ENCODE results near the gene MAP3K14.
"Not testable (repeated sequence)": the region's sequence is repeated elsewhere in the genome, so short reads cannot be mapped to it uniquely, and the experiment has no call there.

Gene MAP3K14

GRCh38 chr17:45302220-45302619, 14.6 kb downstream of the MAP3K14 start:
- DNase-seq (ENCODE audit: low read depth in 2 of 3, low spot score in 1 of 3) = not testable (repeated sequence)

DNA sequence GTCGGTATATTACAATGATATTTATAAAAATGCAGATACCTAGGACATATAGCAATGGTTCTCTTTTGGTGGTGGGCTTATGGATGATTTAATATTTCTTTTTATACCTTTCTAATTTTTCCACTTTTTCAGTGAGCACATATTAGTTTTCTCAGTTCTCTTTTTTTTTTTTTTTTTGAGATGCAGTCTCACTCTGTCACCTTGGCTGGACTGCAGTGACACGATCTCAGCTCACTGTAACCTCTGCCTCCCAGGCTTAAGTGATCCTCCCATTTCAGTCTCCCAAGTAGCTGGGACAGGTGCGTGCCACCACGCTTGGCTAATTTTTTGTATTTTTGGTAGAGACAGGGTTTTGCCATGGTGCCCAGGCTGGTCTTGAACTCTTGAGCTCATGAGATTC, 15.1 kb downstream of the MAP3K14 start:
- no peak for DNase-seq (ENCODE audit: low read depth in 2 of 3, low spot score in 1 of 3)

DNA sequence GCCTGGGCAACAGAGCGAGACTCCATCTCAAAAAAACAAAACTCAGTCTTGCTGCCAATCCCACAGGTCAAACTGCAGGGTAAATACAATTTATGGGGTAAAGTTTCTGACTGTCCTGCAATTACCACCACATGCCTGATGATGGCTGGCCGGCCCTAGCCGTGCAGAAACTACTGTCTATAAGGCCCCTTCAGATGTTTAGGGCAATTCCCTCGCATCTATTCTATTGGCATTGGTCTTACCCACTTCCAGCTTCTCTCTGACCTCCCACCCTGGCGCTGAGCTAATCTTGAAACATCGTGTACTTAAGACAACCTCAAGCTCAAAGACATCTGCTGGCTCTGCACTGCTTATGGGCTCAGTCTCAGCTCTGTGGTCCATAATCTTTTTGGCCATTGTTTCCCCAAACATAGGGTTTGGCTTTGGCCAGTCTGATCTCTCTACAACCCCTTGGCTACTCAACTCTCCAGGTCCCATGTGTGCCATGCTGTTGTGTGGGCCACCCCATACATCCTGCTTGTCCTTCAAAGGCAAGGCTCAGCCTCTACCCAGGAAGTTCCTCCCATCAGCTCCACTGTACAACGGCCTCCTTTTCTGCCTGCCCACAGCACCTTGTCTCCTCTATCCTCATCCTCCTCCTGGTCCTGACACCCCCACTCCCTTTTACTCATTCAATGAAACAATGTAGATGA, 16.6 kb downstream of the MAP3K14 start:
- DNase-seq (ENCODE audit: low read depth in 2 of 3, low spot score in 1 of 3) = no peak

GRCh38 chr17:45299361-45299760, 17.5 kb downstream of the MAP3K14 start:
- DNase-seq (ENCODE audit: low read depth in 2 of 3, low spot score in 1 of 3) = no peak

DNA sequence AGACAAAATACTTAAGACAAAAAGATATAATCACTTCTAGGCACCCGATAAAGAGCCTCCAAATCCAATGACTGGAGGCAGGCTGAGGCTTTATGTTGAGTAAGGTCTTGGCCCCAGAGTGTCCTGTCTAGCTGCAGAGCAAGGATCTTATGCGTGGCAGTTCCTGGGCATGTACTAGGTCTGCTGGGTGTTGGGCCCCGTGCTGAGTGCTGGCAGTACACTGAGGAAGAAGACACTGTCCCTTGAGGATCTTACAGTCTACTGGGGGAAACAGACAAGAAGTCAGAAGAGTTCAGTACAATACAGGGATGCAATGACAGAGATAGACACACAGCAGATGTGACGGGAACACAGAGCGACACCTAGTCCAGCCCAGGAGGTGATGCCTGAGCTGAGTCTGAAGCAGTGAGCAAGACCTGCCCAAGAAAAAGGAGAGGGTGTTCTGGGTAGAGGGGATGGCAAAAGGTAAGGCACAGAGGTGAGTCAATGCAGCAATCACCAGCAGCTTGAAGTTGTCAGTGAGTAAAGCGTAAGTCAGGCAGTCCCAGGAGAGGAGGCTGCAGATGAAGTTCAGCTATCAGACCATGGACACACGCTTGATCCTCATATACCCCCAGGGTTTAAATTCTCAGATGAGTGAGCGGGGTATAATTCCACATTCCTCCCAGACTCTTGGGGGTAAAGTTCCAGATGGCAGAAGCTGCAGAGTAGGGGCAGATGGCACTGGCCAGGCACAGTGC, 18.1 kb downstream of the MAP3K14 start:
- DNase-seq (ENCODE audit: low read depth in 2 of 3, low spot score in 1 of 3) = no peak

GRCh38 chr17:45296833-45297124, 20.0 kb downstream of the MAP3K14 start:
- no peak for DNase-seq (ENCODE audit: low read depth in 2 of 3, low spot score in 1 of 3)

DNA sequence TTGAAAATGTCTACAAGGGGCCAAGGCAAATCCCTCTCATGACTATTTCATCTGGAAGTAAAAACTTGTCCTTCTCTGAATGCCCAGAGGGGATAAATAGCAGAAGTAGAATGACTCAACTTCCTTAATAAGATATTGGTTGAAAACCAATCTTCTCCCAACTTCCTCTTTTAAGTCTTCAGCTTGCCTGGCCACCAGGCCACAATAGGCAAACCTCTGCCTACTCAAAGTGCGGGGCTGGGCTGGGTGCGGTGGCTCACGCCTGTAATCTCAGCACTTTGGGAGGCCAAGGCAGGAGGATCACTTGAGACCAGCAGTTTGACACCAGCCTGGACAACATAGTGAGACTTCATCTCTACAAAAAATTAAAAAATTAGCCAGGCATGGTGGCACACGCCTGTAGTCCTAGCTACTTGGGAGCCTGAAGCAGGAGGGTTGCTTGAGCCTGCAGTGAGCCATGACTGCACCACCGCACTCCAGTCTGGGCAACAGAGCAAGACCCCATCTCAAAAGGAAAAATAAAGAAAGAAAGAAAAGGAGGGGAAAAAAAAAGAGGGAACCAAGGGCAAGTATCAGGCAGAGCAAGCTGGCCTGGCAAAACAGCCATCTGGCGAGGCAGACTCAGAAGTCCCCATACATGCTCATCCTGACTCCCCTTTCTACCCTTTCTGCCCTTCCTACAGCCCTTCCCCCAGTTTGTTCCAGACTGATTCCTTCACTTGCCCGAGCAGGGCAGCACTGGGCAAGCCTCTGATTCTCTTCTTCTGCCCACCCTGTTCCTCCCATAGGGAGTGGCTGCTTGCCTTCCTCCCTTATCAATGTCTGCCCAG, 20.6 kb downstream of the MAP3K14 start:
- DNase-seq (ENCODE audit: low read depth in 2 of 3, low spot score in 1 of 3) = no peak

DNA sequence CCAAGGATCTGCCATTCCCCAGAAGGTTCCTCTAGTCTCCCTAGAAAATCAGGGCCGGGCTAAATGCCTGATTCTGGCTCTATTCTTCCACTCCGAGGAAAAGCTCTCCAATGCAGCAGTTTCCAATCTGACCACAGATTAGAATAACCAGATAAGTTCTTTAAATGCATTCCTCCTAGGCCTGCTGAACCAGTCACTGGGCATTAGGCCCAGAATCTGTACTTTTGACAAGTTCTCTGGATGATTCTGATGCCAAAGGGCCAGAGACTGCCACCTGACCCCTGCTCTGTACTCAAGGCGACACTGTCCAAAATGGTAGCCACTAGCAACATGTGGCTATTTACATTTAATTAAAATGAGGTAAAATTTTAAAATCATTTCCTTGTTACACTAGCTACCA, 22.3 kb downstream of the MAP3K14 start:
- no peak for DNase-seq (ENCODE audit: low read depth in 2 of 3, low spot score in 1 of 3)

GRCh38 chr17:45293413-45294211, 23.2 kb downstream of the MAP3K14 start:
- no peak for DNase-seq (ENCODE audit: low read depth in 2 of 3, low spot score in 1 of 3)

- no peak for DNase-seq (ENCODE audit: low read depth in 2 of 3, low spot score in 1 of 3)
Observed at GRCh38 chr17:45292696-45293412, 24.0 kb downstream of the MAP3K14 start.

GRCh38 chr17:45291171-45291805, 25.5 kb downstream of the MAP3K14 start:
- DNase-seq (ENCODE audit: low read depth in 2 of 3, low spot score in 1 of 3) = no peak

DNA sequence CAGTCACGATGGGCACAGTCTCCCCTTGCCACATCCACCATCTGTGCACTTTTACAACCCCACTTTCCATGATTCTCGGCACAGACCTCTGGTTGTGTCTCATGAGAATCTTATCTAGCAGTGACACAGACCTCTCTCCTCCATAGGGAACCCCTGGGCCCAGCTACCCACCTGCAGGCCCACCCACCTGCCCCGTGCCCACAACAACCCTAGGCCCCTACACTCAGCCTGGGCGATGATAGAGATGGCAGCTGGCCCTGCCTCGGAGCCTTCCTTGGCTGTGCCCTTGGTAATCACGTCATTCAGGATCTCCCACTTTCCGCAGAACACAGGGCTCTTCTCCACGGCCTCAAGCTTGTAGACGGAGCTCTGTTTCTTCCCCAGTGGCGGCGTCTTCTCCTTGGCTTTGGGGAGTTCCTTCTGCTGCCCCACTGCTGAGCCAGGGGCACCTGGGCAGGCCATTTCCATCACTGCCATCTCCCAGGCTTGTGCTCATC, 26.5 kb downstream of the MAP3K14 start:
- no peak for DNase-seq (ENCODE audit: low read depth in 2 of 3, low spot score in 1 of 3)

DNA sequence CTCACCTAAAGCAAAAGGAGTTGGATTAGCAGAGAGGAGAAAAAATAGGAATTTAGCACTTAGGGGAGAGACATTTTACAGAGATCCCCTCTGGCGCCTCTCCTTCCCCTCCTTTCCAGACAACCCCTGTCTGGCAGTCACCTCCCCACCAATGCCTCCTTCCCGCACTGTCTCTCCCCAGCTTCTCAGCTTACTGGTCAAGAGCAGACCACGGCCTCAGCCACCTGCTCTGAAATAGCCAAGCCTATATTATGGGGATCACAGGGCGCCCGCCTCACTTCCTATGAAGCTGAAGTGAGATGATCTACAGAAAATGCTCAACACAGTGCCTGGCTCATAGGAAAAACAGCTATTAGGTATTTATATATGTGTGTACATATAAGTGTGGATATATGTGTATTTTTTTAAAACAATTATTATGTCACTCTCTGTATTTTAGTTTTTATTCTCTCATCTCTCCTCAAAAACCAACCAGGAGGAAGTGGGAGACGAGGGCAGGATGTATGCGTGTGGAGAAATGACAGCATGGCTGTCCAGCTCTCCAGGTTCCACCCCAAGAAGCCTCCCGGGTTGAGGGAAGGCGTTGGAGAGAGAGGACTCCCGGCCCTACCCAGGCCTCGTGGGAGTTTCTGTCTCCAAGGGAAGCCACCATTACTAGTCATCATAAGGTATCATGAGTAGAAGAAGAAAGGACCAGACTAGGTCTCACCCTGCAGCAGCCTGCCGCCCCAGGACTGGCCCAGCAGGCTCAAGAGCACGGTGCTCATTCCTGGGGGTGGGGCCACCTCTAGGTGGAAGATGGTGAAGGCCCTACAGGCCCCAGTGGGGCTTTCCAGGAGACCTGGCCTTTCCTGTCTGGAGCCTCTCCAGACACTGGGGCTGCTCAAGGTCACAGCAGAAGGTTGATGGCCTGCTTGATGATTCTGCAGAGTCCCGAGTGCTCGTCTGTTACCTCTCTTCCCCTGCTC, 27.2 kb downstream of the MAP3K14 start:
- DNase-seq (ENCODE audit: low read depth in 2 of 3, low spot score in 1 of 3) = no peak

GRCh38 chr17:45288825-45289224, 28.0 kb downstream of the MAP3K14 start:
- no peak for DNase-seq (ENCODE audit: low read depth in 2 of 3, low spot score in 1 of 3)

DNA sequence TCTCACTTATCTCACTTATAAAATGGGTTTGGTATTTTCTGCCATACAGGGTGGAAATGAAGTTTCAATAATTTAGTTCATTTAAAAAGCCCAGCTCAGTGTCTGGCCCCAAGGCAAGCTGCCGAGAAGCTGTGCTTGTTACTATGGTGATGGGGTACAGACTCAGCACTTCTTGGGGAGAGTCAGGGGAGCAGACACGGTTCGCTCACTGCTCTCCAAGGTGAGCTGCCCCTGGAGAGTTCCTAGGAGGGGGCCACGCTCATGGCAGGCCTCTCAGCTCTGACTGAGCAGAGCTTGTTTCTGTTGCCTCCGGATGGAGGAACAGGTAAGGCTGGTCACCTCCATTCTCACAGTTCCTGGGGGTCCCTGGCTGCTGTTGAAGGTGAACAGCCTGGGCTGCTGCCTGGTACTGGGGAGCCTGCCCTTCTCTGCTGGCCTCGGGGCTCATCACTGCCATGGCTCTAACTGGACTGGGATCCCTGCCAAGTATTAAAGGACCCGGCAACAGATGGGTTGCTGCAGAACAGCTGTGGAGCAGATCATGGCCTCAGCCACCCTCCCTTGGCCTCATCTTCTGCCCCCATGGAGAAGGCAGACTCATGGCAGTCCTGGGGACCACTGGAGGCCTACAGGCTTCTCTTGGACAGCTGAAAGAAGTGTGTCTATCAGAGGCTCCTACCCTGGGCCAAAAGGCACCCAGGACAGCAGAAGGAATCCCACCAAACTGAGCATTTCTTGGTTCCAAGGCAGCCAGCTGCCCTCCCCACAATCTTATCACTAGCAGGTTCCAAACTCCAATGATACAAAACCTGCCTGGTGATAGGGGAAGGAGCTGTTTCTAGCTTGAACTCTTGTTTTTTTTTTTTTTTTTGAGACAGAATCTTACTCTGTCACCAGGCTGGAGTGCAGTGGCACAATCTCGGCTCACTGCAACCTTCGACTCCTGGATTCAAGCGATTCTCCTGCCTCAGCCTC, 29.0 kb downstream of the MAP3K14 start:
- DNase-seq (ENCODE audit: low read depth in 2 of 3, low spot score in 1 of 3) = no peak

- no peak for DNase-seq (ENCODE audit: low read depth in 2 of 3, low spot score in 1 of 3)
Observed at GRCh38 chr17:45286286-45286685, 30.5 kb downstream of the MAP3K14 start.
